IMR-90 (cell line): ENCODE data around the gene RERE. TPM values are rescaled to one million over a fixed set of nuclear protein-coding genes. Genes with fewer than 3 reads are reported as not detected.

Source experiments
- ATAC-seq: fragments of 200-7000 bp; cut with Tn5 transposase; 2 replicates; pipeline ENCODE4 v1.9.1; 2020; ENCODE audit warnings: low read depth, mild to moderate bottlenecking, moderate library complexity
- BruUV-seq: library from RNA; stranded (reverse); fragments of 400-500 nt; replicated peaks from 2 replicates; lab custom pipeline; 2021; lab: Mats Ljungman, UMichigan
- CTCF ChIA-PET: fragments of 300-600 bp; formaldehyde crosslinking; extraction: SDS; loops from one replicate; lab custom pipeline; 2021; ENCODE audit warnings: antibody characterized with exemption; lab: Yijun Ruan, JAX
- POLR2A ChIA-PET: fragments of 300-600 bp; sonication (Branson Sonifier 250); formaldehyde crosslinking; loops from one replicate; lab custom pipeline; 2022; ENCODE audit warnings: antibody characterized with exemption; ENCODE audit not compliant: unreplicated experiment; lab: Charles Lee
- DNase-seq: peaks from one replicate; pipeline ENCODE4 v3.0.0; 2013
- H2AFZ ChIP-seq: replicated peaks from 2 replicates; pipeline ENCODE3; 2013; ENCODE audit warnings: low read length, mild to moderate bottlenecking; ENCODE audit not compliant: poor library complexity
- H2AK5ac ChIP-seq: 2 replicates; pipeline ENCODE4 v1.6.1; 2013; ENCODE audit warnings: low read depth, low read length, inconsistent platforms
- H2AK9ac ChIP-seq: replicated peaks from 2 replicates; pipeline ENCODE3; 2013; ENCODE audit warnings: mild to moderate bottlenecking, low read depth, low read length, moderate library complexity; ENCODE audit not compliant: poor library complexity
- H2BK120ac ChIP-seq: 2 replicates; pipeline ENCODE4 v1.6.1; 2013; ENCODE audit warnings: low read depth, low read length, inconsistent platforms
- H2BK15ac ChIP-seq: 3 replicates; pipeline ENCODE4 v1.6.1; 2013; ENCODE audit warnings: low read depth, low read length, inconsistent platforms
- H2BK20ac ChIP-seq: 2 replicates; pipeline ENCODE4 v1.6.1; 2013; ENCODE audit warnings: low read depth, mild to moderate bottlenecking, inconsistent platforms, low read length, moderate library complexity
- H2BK5ac ChIP-seq: 2 replicates; pipeline ENCODE4 v1.6.1; 2013; ENCODE audit warnings: mild to moderate bottlenecking, low read depth, low read length, inconsistent platforms; ENCODE audit not compliant: poor library complexity, severe bottlenecking
- H3K14ac ChIP-seq: replicated peaks from 2 replicates; pipeline ENCODE4 v1.6.1; 2013; ENCODE audit warnings: low read depth, low read length, inconsistent platforms
- H3K18ac ChIP-seq: 2 replicates; pipeline ENCODE4 v1.6.1; 2013; ENCODE audit warnings: low read depth, low read length, control low read depth
- H3K23ac ChIP-seq: 2 replicates; pipeline ENCODE4 v1.6.1; 2013; ENCODE audit warnings: low read depth, low read length, inconsistent platforms
- H3K27ac ChIP-seq: 2 replicates; pipeline ENCODE4 v1.5.1; 2013; ENCODE audit warnings: mild to moderate bottlenecking, control low read depth, low read length; ENCODE audit not compliant: insufficient read depth
- H3K27me3 ChIP-seq: 2 replicates; pipeline ENCODE4 v1.6.1; 2013; ENCODE audit warnings: low read length; ENCODE audit not compliant: control insufficient read depth, insufficient read depth
- H3K36me3 ChIP-seq: 2 replicates; pipeline ENCODE4 v1.6.1; 2013; ENCODE audit warnings: low read length, mixed read lengths; ENCODE audit not compliant: control insufficient read depth, insufficient read depth
- H3K4ac ChIP-seq: 2 replicates; pipeline ENCODE4 v1.6.1; 2013; ENCODE audit warnings: low read depth, low read length, inconsistent platforms
- H3K4me1 ChIP-seq: 2 replicates; pipeline ENCODE4 v1.6.1; 2013; ENCODE audit warnings: low read length, mixed read lengths; ENCODE audit not compliant: control insufficient read depth, insufficient read depth
- H3K4me2 ChIP-seq: 2 replicates; pipeline ENCODE4 v1.6.1; 2013; ENCODE audit warnings: low read depth, mild to moderate bottlenecking, control low read depth, low read length, moderate library complexity
- H3K4me3 ChIP-seq: 2 replicates; pipeline ENCODE4 v1.5.1; 2013; ENCODE audit warnings: low read depth, mild to moderate bottlenecking, control low read depth, low read length, moderate library complexity; ENCODE audit not compliant: insufficient read depth
- H3K56ac ChIP-seq: 2 replicates; pipeline ENCODE4 v1.6.1; 2013; ENCODE audit warnings: low read length, inconsistent platforms; ENCODE audit not compliant: insufficient read depth; ENCODE audit errors: extremely low read depth
- H3K79me1 ChIP-seq, 2 experiments: 2 replicates each; pipeline ENCODE4 v1.6.1; 2013; ENCODE audit warnings: low read length in 2 of 2, inconsistent platforms in 1 of 2, low read depth in 1 of 2
- H3K9ac ChIP-seq: 2 replicates; pipeline ENCODE4 v1.6.1; 2013; ENCODE audit warnings: low read depth, low read length, control low read depth
- H3K9me1 ChIP-seq: 2 replicates; pipeline ENCODE4 v1.6.1; 2013; ENCODE audit warnings: low read length, inconsistent platforms; ENCODE audit not compliant: insufficient read depth
- H3K9me3 ChIP-seq: 2 replicates; pipeline ENCODE4 v1.6.1; 2013; ENCODE audit warnings: low read length; ENCODE audit not compliant: control insufficient read depth, insufficient read depth
- H4K20me1 ChIP-seq: 2 replicates; pipeline ENCODE4 v1.6.1; 2013; ENCODE audit warnings: low read length, inconsistent platforms; ENCODE audit not compliant: insufficient read depth
- H4K5ac ChIP-seq: 2 replicates; pipeline ENCODE4 v1.6.1; 2013; ENCODE audit warnings: mild to moderate bottlenecking, low read depth, low read length, control low read depth
- H4K8ac ChIP-seq, 2 experiments: 2 replicates each; pipeline ENCODE4 v1.6.1; 2013; ENCODE audit warnings: low read depth in 2 of 2, low read length in 2 of 2, control low read depth in 1 of 2, inconsistent platforms in 1 of 2
- H4K91ac ChIP-seq: 2 replicates; pipeline ENCODE4 v1.6.1; 2013; ENCODE audit warnings: low read depth, low read length, inconsistent platforms; ENCODE audit not compliant: insufficient read depth
- BHLHE40 ChIP-seq: fragments of 150-350 bp; IDR thresholded peaks from 2 replicates; pipeline ENCODE4 v1.6.1; 2016; ENCODE audit warnings: mild to moderate bottlenecking, low read depth, low read length
- CEBPB ChIP-seq: IDR thresholded peaks from 2 replicates; pipeline ENCODE4 v1.6.1; 2012; ENCODE audit warnings: low read depth, low read length, improper control_type of control experiment
- CHD1 ChIP-seq: IDR thresholded peaks from 2 replicates; pipeline ENCODE4 v1.6.1; 2012; ENCODE audit warnings: low read depth, low read length, improper control_type of control experiment
- FOS ChIP-seq: fragments of 150-350 bp; IDR thresholded peaks from 2 replicates; pipeline ENCODE4 v1.6.1; 2016; ENCODE audit warnings: low read depth, low read length
- MAFK ChIP-seq: IDR thresholded peaks from 2 replicates; pipeline ENCODE4 v1.6.1; 2012; ENCODE audit warnings: low read depth, low read length, improper control_type of control experiment
- MAZ ChIP-seq: IDR thresholded peaks from 2 replicates; pipeline ENCODE4 v1.6.1; 2012; ENCODE audit warnings: low read depth, mild to moderate bottlenecking, low read length, improper control_type of control experiment, moderate library complexity, borderline replicate concordance
- MXI1 ChIP-seq: IDR thresholded peaks from 2 replicates; pipeline ENCODE4 v1.6.1; 2012; ENCODE audit warnings: low read depth, mild to moderate bottlenecking, low read length, moderate library complexity, borderline replicate concordance
- NFE2L2 ChIP-seq: fragments of 150-350 bp; IDR thresholded peaks from 2 replicates; pipeline ENCODE4 v1.6.1; 2016; ENCODE audit warnings: low read depth, mild to moderate bottlenecking, low read length
- POLR2A ChIP-seq: IDR thresholded peaks from 2 replicates; pipeline ENCODE4 v1.6.1; 2012; ENCODE audit warnings: mild to moderate bottlenecking, low read depth, low read length
- RAD21 ChIP-seq: IDR thresholded peaks from 2 replicates; pipeline ENCODE4 v1.6.1; 2012; ENCODE audit warnings: low read length, improper control_type of control experiment
- RCOR1 ChIP-seq: IDR thresholded peaks from 2 replicates; pipeline ENCODE4 v1.6.1; 2012; ENCODE audit warnings: mild to moderate bottlenecking, low read length, improper control_type of control experiment; ENCODE audit not compliant: insufficient replicate concordance
- RFX5 ChIP-seq: IDR thresholded peaks from 2 replicates; pipeline ENCODE4 v1.8.0; 2012; ENCODE audit warnings: low read depth, mild to moderate bottlenecking, low read length, moderate library complexity
- SMC3 ChIP-seq: fragments of 150-350 bp; IDR thresholded peaks from 2 replicates; pipeline ENCODE4 v1.6.1; 2016; ENCODE audit warnings: low read depth, mild to moderate bottlenecking, antibody characterized with exemption, low read length, moderate library complexity
- WGBS, 2 experiments: methylation state at CpG; one replicate each; pipeline versions ENCODE4 v1.1.5 to v1.1.7; 2013; ENCODE audit warnings: missing lambda C conversion rate in 2 of 2; ENCODE audit not compliant: insufficient read length in 1 of 2; ENCODE audit errors: extremely low coverage in 2 of 2; 5-methylcytosine and 5-hydroxymethylcytosine counted together
- dilution Hi-C: fragments of 300-500 bp; cut with HindIII; formaldehyde crosslinking; loops from one replicate; pipeline ENCODE4 v1.14.3; 2018; ENCODE audit warnings: low sequenced_read_pairs; ENCODE audit not compliant: unreplicated experiment
- in situ Hi-C: fragments of 300-500 bp; cut with MboI; formaldehyde crosslinking; loops from 3 replicates; pipeline ENCODE4 v1.14.3; 2019; ENCODE audit warnings: low sequenced_read_pairs, inconsistent platforms, mixed read lengths
- intact Hi-C: fragments of 100-400 bp; cut with micrococcal nuclease; formaldehyde crosslinking; loops from 2 replicates; pipeline ENCODE4 v1.10.0; 2022
- polyA plus RNA-seq, 3 experiments: library from polyadenylated mRNA; depleted of rRNA; stranded (reverse); fragments of >200 nt; gene quantifications; 2 replicates each; pipeline ENCODE4 v1.2.3, GENCODE V29; 2012; ENCODE audit warnings: low replicate concordance in 1 of 3
- total RNA-seq: library from RNA; depleted of rRNA; stranded (reverse); fragments of >200 nt; gene quantifications from 2 replicates; pipeline ENCODE4 v1.2.3, GENCODE V29; 2012
- TF ChIP-seq, protein P1 (sequence below): fragments of 150-350 bp; IDR thresholded peaks from 2 replicates; pipeline ENCODE4 v1.6.1; 2016; ENCODE audit warnings: low read depth, mild to moderate bottlenecking, low read length, moderate library complexity, borderline replicate concordance
- TF ChIP-seq, protein P2 (sequence below): conservative IDR thresholded peaks from 2 replicates; pipeline ENCODE4 v1.5.1; 2012; ENCODE audit warnings: mild to moderate bottlenecking, low read depth, low read length, improper control_type of control experiment

The RERE gene
- total and polyA plus RNA-seq, 2 of the 4 experiments (the other 2 are of a cell fraction) = 11.5 to 25.1 TPM

DNA sequence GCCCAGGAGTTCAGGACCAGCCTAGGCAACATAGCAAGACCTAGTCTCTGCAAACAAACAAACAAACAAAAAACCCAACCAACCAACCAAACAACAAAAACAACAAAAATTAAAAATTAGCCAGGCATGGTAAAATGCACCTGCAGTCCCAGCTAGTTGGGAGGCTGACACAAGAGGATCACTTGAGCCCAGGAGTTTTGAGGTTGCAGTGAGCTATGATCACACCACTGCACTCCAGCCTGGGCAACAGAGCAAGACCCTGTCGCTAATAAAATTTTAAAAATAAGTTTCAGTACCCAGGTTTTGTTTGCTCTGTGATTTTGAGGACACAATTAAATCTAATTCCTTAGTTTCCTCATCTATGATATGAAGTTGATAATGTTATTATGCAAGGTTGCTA, 298.3 kb downstream of the RERE start (continued):
- no peak for TF ChIP-seq MXI1
- no peak for TF ChIP-seq POLR2A
- TF ChIP-seq SMC3 = no peak
- no peak for TF ChIP-seq NFE2L2

DNA sequence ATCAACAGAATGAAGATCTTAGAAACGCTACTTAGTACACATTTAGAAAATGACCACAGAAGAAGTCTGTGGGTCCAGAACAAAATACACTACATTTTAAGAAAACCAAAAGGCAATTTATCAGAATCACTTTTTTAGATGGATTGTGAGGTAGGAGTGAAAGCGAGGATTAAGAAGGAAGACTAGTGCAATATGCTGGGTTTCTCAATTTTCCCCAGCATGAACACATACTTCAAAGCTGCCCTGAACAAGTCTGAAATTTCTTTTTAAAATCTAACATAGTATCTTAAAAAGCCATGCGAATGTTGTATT, 299.0 kb downstream of the RERE start:
- in situ Hi-C loops = no loop called here
- H2AFZ ChIP-seq = no peak overlapping the region
- H2AK9ac ChIP-seq = no peak overlapping the region
- H2BK20ac ChIP-seq = no peak overlapping the region
- no peak overlapping the region for H3K4me3 ChIP-seq
- H2BK5ac ChIP-seq = no peak overlapping the region
- H3K4me1 ChIP-seq = peaks cover 10% of the 10 kb centered on the region
- H3K18ac ChIP-seq = no peak overlapping the region
- H3K4ac ChIP-seq = no peak overlapping the region
- H3K23ac ChIP-seq = peak overlapping the region; percentile 53; the same call in 1 of the 2 replicates
- dilution Hi-C loops = no loop called here
- no peak overlapping the region for H4K91ac ChIP-seq
- CTCF ChIA-PET = no interaction called here
- BruUV-seq = no TSS peak
- H2AK5ac ChIP-seq = no peak overlapping the region
- H4K8ac ChIP-seq = no peak overlapping the region
- no peak overlapping the region for H3K14ac ChIP-seq
- H3K27me3 ChIP-seq = no peaks in the 10 kb centered on the region
- no peak overlapping the region for H3K56ac ChIP-seq
- no peak overlapping the region for H2BK15ac ChIP-seq
- H3K9ac ChIP-seq = no peak overlapping the region
- ATAC-seq (no peak), DNase-seq (no peak)
- peaks cover 42 to 86% of the 10 kb centered on the region in 2 experiments for H3K79me1 ChIP-seq
- H3K4me2 ChIP-seq = no peak overlapping the region
- H3K27ac ChIP-seq = no peak overlapping the region
- POLR2A ChIA-PET = no interaction called here
- no peaks in the 10 kb centered on the region for H3K9me3 ChIP-seq
- intact Hi-C loops = no loop called here
- H2BK120ac ChIP-seq = no peak overlapping the region
- peaks cover 3% of the 10 kb centered on the region for H3K36me3 ChIP-seq
- H4K5ac ChIP-seq = no peak overlapping the region
- WGBS, 2 experiments = no CpG with 5 or more reads among the region's 3 CpGs
- H3K9me1 ChIP-seq = peaks cover 17% of the 10 kb centered on the region
- H4K20me1 ChIP-seq = peaks cover 10% of the 10 kb centered on the region
- no peak for TF ChIP-seq MAZ
- no peak for TF ChIP-seq MXI1
- no peak for TF ChIP-seq MAFK
- TF ChIP-seq, protein P1, sequence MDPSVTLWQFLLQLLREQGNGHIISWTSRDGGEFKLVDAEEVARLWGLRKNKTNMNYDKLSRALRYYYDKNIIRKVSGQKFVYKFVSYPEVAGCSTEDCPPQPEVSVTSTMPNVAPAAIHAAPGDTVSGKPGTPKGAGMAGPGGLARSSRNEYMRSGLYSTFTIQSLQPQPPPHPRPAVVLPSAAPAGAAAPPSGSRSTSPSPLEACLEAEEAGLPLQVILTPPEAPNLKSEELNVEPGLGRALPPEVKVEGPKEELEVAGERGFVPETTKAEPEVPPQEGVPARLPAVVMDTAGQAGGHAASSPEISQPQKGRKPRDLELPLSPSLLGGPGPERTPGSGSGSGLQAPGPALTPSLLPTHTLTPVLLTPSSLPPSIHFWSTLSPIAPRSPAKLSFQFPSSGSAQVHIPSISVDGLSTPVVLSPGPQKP = no peak
- TF ChIP-seq RAD21 = no peak
- no peak for TF ChIP-seq POLR2A
- no peak for TF ChIP-seq NFE2L2
- TF ChIP-seq FOS = no peak
- no peak for TF ChIP-seq SMC3
- TF ChIP-seq CHD1 = no peak
- TF ChIP-seq, protein P2, sequence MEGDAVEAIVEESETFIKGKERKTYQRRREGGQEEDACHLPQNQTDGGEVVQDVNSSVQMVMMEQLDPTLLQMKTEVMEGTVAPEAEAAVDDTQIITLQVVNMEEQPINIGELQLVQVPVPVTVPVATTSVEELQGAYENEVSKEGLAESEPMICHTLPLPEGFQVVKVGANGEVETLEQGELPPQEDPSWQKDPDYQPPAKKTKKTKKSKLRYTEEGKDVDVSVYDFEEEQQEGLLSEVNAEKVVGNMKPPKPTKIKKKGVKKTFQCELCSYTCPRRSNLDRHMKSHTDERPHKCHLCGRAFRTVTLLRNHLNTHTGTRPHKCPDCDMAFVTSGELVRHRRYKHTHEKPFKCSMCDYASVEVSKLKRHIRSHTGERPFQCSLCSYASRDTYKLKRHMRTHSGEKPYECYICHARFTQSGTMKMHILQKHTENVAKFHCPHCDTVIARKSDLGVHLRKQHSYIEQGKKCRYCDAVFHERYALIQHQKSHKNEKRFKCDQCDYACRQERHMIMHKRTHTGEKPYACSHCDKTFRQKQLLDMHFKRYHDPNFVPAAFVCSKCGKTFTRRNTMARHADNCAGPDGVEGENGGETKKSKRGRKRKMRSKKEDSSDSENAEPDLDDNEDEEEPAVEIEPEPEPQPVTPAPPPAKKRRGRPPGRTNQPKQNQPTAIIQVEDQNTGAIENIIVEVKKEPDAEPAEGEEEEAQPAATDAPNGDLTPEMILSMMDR = no peak
- TF ChIP-seq BHLHE40 = no peak
- no peak for TF ChIP-seq CEBPB
- TF ChIP-seq RCOR1 = no peak
- TF ChIP-seq RFX5 = no peak
